ENCODE measurements around the gene PIK3C2G.

The PIK3C2G gene

DNA sequence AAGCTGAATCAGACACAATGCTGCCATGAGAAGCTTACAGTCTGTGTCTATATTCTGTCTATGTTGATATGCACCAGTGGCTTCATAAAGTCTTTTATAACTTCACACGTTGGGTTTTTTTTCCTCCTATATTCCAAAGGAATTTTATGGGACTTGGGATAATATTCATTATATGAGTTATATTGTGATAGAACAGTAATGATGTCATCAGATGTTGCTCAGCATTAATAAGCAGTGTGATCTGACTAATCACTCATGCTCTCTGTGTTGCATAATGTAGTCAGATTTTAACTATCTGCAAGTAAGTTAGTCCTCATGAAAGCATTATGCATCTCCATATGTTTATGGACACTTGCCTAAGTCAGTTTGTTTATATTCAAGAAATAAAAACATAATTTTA lies 316.9 kb downstream of the PIK3C2G start:
- DNase-seq: no peak

DNA sequence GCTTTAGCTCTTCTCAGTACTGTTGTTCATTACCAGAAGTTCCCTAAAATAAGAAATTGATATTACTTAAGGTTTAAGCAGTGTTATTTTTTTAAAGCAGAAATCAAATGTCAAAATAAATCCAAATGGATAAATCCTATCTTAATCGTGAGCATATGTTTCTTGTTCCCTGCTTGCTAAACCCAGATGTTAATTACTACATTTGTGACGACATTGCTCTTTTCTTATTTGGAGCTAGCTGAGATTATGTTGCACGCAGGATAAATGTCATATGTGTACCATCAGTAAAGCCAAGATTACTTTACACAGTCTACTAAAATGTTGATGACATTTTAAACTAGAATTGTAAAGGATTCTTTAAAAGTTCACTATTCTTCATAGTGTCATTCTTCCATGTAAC lies 319.0 kb downstream of the PIK3C2G start:
- no peak for DNase-seq

DNA sequence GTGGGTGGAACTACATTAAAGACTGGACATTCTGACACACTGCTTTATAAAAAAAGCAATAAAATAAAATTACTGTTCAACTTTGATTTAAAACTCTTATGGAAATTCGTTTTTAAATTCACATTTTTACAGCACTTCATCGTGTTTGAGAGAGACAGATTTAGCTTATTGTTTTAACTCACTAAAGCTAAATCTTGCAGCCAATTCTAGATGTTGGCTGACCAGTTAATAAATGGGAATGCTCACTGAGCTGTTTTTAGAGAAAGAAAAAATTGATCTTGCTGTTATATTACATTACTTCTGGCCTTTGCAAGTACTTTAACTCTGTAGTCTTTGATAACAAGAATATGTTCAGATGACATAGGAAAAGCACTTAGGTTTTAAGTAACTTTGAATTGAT lies 319.4 kb downstream of the PIK3C2G start:
- no peak for DNase-seq

DNA sequence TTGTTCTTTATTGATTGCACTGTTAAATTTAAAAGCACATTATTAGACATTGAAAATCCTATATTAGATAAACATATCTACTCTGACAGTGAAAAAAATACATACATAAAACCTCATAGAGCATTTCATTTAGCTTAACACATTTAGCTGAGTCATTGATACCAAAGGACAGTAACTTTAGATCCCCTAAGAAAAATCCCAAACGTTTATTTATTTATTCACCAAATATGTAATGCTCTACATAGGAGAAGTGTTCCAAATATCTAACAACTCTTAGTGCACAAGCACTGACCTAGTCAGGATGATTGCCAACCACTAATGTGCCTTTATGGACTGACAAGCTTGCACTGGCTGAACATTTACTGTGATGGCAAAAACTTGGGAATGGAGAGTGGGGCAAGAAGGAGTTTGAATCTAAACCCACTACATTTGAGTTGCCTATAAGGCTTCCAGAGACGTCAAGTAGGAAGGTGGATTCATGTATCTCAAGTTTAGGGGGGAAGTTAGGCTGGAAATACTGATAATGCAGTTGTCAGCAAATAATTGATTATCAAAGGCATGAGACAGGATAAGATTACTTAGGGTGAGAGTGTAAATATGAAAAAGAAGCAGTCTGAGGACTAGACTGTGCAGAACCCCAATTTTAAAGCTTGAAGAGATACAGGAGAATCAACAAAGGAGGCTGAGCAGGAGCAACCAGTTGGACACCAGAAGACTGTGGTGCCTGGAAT lies 320.1 kb downstream of the PIK3C2G start:
- no peak for DNase-seq

DNA sequence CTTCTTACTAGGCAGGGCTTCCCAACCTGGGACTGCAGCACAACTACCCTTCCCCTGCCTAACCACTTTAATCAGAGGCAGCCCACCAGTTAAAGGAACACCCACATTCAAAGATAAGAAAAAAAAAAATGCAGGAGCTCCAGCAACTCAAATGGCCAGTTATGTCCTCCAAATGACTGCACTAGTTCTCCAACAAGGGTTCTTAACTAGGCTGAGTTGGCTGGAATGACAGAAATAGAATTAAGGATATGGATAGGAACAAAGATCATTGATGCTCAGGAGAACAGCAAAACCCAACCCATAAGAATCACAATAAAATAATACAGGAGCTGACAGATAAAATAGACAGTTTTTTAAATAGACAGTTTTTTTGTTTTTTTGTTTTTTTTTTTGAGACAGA lies 322.3 kb downstream of the PIK3C2G start:
- no peak for DNase-seq

DNA sequence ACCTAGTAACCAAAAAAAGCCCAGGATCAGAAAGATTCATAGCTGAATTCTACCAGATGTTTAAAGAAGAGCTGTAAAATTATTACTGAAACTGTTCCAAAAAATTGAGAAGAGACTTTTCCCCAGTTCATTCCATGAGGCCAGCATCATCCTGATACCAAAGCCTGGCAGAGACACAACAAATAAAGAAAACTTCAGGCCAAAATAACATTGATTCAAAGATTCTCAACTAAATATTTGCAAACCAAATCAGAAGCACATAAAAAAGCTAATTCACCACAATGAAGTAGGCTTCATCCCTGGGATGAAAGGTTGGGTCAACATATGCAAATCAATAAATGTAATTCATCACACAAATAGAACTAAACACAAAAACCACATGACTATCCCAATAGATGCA lies 325.3 kb downstream of the PIK3C2G start:
- no peak for DNase-seq

DNA sequence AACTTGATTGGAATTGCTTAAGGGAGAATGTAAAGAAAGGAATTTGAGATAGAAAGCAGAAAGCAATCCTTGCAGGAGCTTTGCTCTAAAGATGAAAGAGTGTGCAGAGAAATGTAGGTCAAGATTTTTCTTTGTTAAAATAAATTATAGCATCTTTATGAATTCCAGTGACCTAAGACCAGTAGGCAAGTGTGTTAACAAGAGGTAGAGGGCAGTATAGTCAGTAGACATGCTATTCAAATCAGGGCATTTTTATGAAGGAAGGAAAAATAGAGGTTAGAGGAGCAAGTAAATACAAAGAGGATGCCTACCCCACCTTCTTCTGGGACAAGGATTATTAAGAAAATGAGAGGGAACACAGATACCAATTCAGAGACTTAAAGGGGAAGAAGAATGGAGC lies 328.0 kb downstream of the PIK3C2G start:
- no peak for DNase-seq

DNA sequence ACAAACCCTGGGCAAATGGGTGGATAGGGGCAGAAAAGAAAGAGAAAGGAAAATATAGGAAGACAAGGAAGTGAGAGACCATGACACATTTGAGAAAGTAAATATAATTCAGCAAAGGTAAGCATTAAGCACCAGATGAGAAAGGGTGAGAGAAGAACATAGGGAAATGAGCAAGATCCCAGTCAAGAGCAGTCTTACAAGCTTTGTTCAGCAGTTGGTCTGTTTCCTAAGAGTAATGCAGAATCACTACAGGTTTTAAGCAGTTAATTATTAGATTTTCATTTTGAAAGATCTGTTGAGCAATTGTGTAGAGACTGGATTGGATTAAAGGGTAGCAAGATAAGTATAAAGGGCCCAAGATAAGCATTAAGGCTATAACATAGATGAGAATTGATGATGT lies 330.2 kb downstream of the PIK3C2G start:
- DNase-seq: no peak

DNA sequence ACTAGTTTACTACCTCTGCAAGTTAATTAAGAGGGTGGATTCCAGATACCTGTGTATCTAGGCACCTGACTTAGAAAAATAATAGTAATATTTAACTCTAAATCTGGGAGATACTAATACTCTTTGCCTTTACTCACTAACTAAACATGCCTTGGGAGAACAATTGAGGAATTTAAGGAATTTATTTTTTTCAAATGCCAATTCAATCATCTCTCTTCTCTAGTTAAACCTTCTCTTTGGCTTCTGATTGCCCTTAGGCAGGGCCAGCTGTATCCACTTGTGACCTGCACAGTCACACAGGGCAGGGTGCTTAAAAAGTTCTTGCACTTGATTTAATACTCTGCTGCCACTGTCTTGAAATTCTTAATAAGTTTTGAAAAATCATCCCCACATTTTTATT lies 334.1 kb downstream of the PIK3C2G start:
- no peak for DNase-seq

DNA sequence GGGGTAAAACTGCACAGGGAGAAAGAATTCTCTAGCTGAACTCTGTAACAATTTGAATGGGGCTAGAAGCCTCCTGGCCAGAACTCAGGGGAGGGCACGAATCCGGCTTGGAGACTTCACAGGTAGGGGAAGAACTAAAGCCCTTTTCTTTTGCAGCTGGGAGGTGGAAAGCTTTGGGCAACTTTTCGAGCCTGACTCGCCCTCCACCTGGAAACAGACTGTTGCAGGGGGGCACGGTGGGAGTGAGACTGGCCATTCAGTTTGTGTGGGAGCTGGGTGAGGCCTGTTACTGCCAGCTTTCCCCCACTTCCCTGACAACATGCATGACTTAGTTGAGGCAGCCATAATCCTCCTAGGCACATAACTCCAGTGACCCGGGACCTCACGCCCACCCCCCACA lies 340.6 kb downstream of the PIK3C2G start:
- no peak for DNase-seq

DNA sequence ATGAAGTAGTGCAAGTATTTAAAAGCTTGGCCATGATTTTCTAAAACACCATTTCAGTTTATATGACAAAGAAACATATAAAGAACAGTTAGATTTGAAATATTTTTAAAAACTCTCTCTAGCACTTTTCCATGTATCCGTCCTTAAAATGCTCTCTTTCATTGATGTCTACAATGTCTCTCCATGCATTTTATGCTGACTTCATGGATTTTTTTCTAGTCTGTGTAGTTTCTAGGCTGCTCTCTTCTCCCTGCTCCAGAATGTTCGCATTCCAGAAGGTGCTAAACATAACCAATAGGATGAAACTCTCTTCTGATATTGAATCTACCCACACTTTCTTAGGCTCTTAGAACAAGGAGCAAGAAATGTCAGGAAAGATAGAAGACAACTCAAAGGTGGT lies 351.7 kb downstream of the PIK3C2G start:
- DNase-seq: no peak

DNA sequence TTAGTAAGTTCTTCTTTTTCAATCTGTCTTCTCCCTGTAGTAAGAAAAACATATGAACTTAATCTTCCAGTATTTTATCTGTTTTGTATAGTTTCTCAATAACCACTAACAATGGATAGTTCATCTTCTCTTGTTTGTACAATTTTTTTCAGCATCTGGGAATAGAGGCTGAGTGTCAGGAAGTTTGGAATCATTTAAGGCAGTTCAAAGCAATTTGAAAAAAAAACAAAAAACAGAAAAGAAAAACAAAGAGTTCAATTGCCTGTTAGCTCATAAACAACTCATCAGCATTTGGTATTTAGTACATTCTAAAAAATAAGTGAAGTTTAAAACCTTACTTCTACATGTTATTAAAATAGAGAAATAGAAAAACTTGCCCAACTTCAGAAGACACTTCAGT lies 359.7 kb downstream of the PIK3C2G start:
- DNase-seq: no peak

DNA sequence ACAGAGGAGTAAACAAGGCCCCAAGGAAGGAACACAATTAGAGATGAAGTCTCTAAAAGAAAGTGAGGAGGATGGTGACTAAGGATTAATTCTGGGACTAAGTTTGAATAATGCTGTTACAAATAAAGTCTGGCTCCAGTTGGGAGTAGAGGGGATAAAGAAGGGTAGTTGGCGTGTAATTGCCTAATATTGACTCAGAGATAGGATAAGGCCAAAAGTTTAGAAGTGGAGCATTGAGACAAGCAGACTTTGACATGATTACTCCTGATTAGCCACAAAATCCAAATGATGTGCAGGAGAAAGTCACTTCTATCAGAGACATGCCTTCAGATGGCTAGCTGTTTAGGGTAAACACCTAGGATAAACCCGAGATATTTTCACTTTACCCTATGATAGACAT lies 368.1 kb downstream of the PIK3C2G start:
- DNase-seq: no peak

DNA sequence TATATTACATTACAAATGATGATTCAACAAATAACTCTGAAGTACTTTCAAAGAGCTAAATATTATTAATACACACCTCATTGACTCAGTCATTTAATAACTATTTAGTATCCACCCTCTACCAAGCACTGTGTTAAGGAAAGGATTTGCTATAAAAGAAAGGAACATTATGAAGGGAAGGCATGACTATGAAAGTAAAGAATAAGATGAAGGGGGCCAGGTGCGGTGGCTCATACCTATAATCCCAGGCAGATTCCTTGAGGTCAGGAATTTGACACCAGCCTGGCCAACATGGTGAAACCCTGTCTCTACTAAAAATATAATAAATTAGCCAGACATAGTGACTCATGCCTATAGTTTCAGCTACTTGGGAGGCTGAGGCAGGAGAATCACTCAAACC lies 368.6 kb downstream of the PIK3C2G start:
- DNase-seq: no peak

DNA sequence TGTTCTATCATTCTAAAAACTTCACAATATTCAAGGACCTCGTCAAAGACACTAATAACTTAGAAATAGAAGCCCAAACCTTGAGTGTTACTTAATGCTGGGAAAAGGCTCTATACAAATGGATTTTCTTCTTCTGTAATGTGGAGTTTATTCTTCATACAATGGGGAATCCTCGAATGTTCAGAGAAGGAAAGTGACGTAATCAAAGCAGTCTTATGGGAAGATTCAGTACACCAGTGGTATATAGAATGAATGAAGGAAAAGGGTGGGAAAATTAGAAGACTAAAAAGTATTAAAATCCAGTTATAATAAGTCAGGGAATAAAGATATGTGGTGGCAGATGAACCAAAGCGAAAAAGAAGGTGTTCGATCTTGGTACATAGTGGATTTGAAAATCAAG lies 370.0 kb downstream of the PIK3C2G start:
- no peak for DNase-seq

DNA sequence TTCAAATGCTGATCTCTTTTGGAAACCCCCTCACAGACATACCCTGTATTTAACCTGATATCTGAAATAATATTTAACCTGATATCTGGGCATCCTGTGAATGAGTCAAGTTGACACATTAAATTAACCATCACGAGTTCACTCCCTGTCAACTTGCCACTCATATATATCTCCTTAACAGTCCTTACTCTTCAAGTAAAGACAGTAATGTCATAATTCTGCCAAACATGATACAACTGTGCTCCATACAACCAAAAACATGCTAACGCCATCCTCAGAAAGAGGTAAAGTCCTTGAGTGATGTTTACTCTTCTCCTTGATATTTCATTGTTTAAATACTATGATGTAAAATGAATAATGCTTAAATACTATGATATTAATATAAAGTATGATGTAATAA lies 371.5 kb downstream of the PIK3C2G start:
- no peak for DNase-seq

DNA sequence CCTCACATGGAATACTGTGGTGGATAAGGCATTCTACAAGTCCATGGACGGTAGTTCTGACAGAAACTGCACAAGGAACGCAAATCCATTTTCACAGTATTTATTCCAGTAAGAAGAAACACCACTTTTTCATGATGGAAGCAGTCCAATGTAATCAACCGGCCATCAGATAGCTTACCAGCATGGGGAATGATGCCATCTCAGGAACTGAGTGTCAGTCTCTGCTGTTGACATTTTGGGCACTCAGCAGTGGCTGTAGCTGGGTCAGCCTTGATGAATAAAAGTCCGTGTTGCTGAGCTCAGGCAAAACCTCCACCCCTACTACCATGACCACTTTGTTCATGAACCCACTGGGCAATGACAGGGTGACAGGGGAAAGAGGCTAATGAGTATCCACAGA lies 373.1 kb downstream of the PIK3C2G start:
- no peak for DNase-seq

DNA sequence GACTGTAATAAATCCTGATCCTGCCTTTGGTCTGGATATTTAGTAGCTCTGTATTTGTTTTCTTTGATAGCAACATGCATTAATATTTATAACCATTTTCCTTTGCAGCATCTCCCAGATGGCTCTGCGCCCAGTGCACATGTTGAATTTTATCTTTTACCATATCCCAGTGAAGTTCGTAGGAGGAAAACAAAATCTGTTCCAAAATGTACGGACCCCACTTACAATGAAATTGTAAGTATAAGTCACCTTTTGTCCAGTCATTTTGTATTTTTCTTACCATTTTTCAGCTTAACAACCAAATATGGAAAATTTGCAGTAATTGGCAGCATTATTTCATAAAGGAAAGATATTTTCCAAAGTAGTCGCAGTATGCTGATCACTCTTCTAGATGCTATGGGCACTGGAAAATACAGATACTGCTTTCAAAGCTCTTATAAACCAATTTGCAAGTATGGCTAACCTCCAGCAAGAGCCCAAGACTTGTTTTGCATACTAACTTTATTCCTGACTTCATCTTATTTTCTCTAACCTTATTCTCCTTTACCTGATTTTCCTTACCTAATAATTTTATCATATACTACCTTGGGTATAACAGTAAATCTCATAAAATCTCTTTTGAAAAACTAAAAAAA lies 379.1 kb downstream of the PIK3C2G start:
- DNase-seq: no peak

DNA sequence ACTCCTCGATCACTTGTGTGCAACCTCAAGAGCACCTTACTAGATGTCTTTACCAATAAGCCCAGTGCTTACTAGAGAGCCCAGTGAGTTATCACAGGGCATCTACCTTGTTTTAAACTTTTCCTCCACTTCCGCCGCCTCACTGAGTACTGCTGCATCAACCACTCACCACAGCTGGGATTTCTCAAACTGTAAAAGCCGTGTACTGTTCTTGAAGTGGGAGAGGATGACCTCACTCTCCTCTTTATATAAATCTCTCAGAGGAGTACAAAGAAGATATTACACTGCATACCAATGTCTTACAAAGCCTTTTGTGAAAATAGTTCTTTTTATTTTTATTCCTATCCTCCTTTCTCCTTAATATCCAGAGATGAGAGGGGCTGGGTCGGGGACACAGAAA lies 382.4 kb downstream of the PIK3C2G start:
- no peak for DNase-seq

DNA sequence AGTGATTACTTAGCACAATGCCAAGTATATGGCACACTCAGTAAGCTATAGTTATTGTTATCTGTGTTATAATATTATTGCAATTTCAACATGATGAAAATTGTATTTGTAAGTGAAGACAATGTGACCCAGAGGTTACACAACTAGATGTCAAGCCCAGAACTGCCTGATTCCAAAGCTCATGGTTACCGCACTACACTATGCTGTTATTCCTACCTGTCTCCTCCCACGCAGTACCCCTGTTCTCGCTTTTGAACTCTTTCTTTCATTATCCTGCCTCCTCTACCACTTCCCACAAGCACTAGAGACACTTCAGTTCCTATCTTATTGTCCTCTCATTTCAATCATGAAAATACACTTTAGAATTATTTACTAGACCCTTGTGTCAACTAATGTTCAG lies 383.2 kb downstream of the PIK3C2G start:
- DNase-seq: no peak

DNA sequence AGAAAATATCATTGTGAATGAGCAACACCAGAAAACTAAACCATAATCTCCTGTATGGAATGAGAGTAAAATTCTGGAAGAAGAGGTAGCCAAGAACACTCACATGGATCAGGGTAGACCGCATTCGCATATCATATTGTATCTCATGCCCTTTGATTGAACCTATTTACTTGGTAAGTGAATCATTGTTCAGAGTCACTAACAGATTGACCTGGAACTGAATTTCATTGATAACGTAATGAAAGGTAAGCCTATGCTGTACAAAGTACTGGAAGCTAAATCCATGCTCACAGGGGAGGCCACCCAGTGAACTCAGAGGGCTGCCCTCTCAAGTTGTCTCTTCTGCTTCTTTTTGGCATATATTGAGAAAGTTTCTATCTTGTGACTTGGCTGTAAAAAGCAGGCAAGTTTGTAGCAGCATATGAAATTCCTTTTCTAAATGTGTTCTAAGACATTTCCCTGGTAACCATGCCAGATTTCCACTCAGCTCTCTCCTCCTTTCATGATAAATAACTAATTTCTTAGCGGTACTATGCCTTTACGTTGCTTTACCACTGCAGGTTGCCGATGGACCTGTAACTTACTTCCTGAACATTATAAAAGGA lies 385.1 kb downstream of the PIK3C2G start:
- no peak for DNase-seq

DNA sequence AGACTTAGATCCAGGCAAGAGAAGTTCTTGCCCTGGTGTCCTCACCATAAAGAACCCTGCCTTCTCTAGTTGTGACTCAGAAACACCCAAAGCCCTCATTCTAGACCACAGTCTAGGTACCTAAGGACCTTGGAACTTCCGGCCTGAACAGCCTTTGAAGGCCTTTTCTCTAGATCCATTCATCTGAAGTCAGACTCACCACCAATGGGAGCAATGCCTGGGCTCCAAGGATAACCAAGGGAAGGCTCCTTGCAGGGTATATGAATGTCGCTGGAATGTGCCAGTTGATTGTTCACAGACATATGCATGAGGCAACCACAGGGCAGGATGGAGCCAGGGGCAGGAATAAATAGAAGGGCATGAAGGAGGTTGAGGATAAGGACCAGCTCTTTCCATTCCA lies 390.2 kb downstream of the PIK3C2G start:
- DNase-seq: no peak

DNA sequence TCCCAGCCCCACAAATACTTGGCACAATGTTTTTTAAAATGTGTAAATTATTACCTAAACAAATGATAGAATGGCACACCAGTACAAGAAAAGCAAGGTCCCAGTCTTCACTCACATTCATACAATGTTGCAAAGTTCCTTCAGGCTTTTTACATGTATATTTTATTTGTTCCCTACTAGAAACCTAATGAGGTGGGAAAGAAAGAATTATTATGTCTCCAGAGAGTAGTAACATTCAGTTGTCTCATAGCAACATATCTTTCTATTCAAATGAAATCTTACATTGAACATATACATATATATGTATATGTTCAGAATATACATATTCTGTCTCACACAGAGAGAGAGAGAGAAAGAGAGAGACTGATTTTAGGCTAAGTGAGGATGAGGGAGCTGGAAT lies 391.3 kb downstream of the PIK3C2G start:
- DNase-seq: no peak

DNA sequence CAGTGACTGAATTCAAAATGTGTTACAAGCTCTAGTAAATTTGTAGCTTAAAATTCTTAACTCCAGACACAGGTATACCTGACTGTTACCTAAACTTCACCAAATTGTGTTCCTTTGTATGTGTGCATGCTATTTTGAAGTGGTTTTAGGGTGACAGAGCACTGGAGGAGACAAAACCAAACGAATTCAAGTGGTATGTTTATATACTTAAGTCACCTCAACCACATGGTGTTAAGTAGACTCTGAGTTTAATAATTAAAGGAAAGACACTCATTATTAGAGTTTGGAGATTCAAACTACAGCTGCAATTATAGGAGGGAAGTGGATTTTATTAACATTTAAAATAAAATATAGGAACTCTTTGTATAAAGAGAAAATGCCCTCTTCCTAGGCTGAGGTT lies 392.1 kb downstream of the PIK3C2G start:
- no peak for DNase-seq

DNA sequence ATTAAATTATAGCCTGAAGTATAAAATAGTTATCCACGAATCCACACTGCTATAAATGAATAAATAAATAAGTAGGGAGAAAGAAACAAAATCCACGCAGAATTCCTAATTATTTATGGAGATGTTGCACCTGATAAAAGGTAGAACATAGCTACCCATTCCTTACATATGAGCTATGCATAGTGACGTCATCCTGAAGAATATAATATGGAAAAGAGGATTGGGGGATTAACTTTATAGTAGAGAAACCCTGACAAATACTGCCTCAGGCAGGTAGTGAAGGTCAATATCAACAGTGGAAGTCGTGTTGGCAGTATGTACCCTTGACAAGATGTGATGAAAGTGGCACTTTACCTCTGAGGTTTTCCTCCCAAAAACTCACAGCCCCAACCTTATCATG lies 394.0 kb downstream of the PIK3C2G start:
- no peak for DNase-seq

All from inflammatory macrophage treated with lipopolysaccharide for 4 hours (primary cell).